DND-41 (cell line): Measurements from ENCODE around the gene SPTLC2.
"Not testable (repeated sequence)": the region's sequence is repeated elsewhere in the genome, so short reads cannot be mapped to it uniquely, and the experiment has no call there.

Experiments
- EZH2 ChIP-seq: IDR thresholded peaks from 3 replicates; pipeline ENCODE4 v1.6.1; 2012; ENCODE audit warnings: borderline replicate concordance, low read depth, mild to moderate bottlenecking, moderate library complexity, low read length, inconsistent platforms; ENCODE audit not compliant: severe bottlenecking
- TF ChIP-seq, protein P1 (sequence below): IDR thresholded peaks from 2 replicates; pipeline ENCODE4 v1.5.1; 2012; ENCODE audit warnings: borderline replicate concordance, low read length, moderate library complexity, mild to moderate bottlenecking; ENCODE audit not compliant: poor library complexity, severe bottlenecking; ENCODE audit errors: extremely low read depth

DNA sequence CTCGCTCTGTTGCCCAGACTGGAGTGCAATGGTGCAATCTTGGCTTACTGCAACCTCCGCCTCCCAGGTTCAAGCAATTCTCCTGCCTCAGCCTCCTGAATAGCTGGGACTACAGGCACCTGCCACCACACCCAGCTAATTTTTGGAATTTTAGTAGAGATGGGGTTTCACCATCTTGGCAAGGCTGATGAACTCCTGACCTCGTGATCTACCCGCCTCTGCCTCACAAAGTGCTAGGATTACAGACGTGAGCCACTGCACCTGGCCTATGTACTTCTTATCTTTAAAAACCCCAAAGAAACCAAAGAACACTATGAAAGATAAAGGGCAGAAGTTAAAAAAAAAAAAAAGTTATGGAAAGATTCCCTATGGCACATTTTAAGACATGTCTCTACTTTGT is 79.5 kb downstream of the SPTLC2 start:
- TF ChIP-seq, protein P1, sequence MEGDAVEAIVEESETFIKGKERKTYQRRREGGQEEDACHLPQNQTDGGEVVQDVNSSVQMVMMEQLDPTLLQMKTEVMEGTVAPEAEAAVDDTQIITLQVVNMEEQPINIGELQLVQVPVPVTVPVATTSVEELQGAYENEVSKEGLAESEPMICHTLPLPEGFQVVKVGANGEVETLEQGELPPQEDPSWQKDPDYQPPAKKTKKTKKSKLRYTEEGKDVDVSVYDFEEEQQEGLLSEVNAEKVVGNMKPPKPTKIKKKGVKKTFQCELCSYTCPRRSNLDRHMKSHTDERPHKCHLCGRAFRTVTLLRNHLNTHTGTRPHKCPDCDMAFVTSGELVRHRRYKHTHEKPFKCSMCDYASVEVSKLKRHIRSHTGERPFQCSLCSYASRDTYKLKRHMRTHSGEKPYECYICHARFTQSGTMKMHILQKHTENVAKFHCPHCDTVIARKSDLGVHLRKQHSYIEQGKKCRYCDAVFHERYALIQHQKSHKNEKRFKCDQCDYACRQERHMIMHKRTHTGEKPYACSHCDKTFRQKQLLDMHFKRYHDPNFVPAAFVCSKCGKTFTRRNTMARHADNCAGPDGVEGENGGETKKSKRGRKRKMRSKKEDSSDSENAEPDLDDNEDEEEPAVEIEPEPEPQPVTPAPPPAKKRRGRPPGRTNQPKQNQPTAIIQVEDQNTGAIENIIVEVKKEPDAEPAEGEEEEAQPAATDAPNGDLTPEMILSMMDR: not testable (repeated sequence)
- TF ChIP-seq EZH2: not testable (repeated sequence)
